Stimulated activated naive B cell treated with anti-CD40 and anti-IgM and Interleukin-4, amounts not matched to agents 10 μg/mL and 1 μg/mL and 100 μg/mL, for 72 hours (primary cell): Measurements from ENCODE around the gene POR.
A peak's percentile ranks its signal among the peaks of the same experiment; 100 is the strongest.
"Not testable (repeated sequence)": the region's sequence is repeated elsewhere in the genome, so short reads cannot be mapped to it uniquely, and the experiment has no call there.

Source experiments
- ATAC-seq, 2 donors: fragments of 150-1000 bp; cut with Tn5 transposase; replicated peaks; 2 replicates each; pipeline ENCODE4 v1.10.0; 2021; ENCODE audit warnings: moderate library complexity in 1 of 2
- DNase-seq: peaks from one replicate; pipeline ENCODE4 v3.0.0; 2021
- H3K27ac Mint-ChIP-seq: one replicate; pipeline ENCODE4 v1.8.0; 2022; ENCODE audit warnings: mild to moderate bottlenecking, mixed read lengths
- H3K27me3 Mint-ChIP-seq, 2 donors: one replicate each; pipeline ENCODE4 v1.8.0; 2022; ENCODE audit warnings: mixed read lengths in 2 of 2
- H3K36me3 Mint-ChIP-seq, 2 donors: one replicate each; pipeline ENCODE4 v1.8.0; 2022; ENCODE audit warnings: mixed read lengths in 2 of 2, mild to moderate bottlenecking in 1 of 2
- H3K4me1 Mint-ChIP-seq, 2 donors: one replicate each; pipeline ENCODE4 v1.8.0; 2022; ENCODE audit warnings: mixed read lengths in 2 of 2, mild to moderate bottlenecking in 1 of 2
- H3K4me3 Mint-ChIP-seq, 2 donors: one replicate each; pipeline ENCODE4 v1.8.0; 2022; ENCODE audit warnings: mild to moderate bottlenecking in 2 of 2, mixed read lengths in 2 of 2, moderate library complexity in 1 of 2
- H3K9me3 Mint-ChIP-seq, 2 donors: one replicate each; pipeline ENCODE4 v1.8.0; 2022; ENCODE audit warnings: mixed read lengths in 2 of 2, mild to moderate bottlenecking in 1 of 2

POR gene

DNA sequence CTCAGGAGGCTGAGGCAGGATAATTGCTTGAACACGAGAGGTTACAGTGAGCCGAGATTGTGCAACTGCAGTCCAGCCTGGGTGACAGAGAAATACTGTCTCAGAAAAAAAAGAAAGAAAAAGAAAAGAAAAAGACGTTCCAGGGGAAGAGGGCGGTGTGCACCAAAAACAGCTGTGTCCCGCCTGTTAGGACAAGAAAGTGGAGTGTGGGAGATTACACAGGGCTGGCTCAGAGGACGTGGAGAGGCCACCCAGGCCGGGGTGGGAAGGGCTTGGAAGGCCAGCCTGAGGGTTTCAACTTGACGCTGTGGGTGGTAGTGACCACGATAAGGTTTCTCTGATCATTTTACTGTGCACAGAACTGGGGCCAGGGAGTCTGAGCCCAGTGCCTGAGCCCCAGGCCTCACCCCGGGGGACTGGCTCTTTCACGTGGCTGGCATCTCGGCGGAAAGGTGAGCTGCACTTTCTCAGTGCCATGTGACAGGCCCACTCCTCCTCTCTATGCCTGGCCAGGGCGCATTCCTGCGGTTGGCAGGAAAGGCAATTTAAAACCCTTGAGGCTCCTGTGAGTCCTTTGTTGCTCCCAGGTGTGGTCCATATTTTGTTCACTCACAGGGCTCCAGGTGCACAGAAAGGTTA lies 22.2 kb upstream of the POR start:
- peaks cover 10 to 17% of the 10 kb centered on the region in 2 donors for H3K36me3 Mint-ChIP-seq
- peaks cover 8 to 16% of the 10 kb centered on the region in 2 donors for H3K4me1 Mint-ChIP-seq
- no peaks in the 10 kb centered on the region for H3K27me3 Mint-ChIP-seq
- no peaks in the 10 kb centered on the region for H3K9me3 Mint-ChIP-seq
- DNase-seq (no peak), ATAC-seq (no peak)
- no peak overlapping the region for H3K4me3 Mint-ChIP-seq
- H3K27ac Mint-ChIP-seq, result no peak overlapping the region

DNA sequence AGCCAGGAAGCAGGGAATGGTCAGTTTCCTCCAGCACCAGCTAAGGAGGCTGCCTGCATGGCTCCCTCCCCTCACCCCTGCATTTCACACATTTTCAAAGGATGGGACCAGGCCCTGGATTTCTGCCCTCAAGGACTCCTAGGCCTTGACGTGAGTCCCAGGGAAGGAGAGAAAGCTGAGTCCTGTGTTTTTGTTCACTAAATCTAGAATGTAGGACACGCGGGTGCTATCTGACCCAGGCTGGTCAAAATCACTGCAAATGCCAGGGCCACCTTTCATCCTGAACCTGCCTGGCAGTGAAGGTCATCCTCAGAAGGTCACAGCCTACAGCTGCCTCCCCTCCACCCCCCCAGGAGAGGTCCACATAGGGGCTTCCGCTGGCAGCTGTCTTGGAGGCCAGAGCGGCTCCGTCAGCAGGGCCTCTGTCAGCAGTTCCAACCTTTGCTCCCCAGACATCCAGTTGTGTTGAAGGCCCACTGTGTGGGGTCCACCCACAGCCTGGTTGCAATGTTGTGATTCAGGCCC lies 18.1 kb upstream of the POR start:
- H3K4me1 Mint-ChIP-seq, result no peaks in the 10 kb centered on the region
- no peaks in the 10 kb centered on the region for H3K27me3 Mint-ChIP-seq

DNA sequence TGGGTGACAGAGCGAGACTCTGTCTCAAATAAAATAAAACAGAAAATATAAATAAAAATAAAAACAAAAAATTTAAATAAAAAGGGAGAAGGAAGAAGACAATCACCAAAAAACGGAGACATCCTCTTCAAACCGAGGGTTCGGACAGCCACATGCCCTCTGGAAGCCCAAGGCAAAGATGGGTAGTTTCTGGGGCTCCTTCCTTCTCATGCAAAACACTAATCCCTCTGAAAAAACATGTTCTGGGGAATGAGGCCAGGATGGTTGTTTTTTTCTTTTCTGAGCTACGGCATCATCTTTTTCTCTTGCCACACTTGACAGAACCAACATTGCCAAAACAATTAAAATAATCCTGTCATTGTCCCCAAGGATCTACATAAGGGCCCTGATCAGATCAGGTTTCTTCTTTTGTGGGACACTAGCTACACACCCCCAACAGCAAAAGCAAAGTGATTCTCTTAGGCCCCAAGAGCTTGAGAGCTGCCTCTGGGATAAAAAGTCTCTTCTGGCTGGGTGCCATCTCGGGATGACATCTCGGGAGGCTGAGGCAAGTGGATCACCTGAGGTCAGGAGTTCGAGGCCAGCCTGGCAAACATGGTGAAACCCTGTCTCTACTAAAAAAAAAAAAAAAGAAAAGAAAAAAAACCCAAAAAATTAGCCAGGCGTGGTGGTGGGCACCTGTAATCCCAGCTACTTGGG lies 14.2 kb upstream of the POR start:
- DNase-seq, result no peak
- Mint-ChIP-seq H3K27ac (no peak overlapping the region), H3K4me3 (no peak overlapping the region), H3K4me1 (peaks cover 3 to 4% of the 10 kb centered on the region in 2 donors), H3K27me3 (peaks cover 0 to 5% of the 10 kb centered on the region in 2 donors), H3K9me3 (no peaks in the 10 kb centered on the region), H3K36me3 (no peaks in the 10 kb centered on the region)
- ATAC-seq, result no peak

More for the DNA sequence above, 18.1 kb upstream of the POR start:
- DNase-seq, result no peak
- no peak overlapping the region for H3K27ac Mint-ChIP-seq
- no peaks in the 10 kb centered on the region for H3K36me3 Mint-ChIP-seq
- no peak overlapping the region for H3K4me3 Mint-ChIP-seq
- no peak for ATAC-seq
- no peaks in the 10 kb centered on the region for H3K9me3 Mint-ChIP-seq

DNA sequence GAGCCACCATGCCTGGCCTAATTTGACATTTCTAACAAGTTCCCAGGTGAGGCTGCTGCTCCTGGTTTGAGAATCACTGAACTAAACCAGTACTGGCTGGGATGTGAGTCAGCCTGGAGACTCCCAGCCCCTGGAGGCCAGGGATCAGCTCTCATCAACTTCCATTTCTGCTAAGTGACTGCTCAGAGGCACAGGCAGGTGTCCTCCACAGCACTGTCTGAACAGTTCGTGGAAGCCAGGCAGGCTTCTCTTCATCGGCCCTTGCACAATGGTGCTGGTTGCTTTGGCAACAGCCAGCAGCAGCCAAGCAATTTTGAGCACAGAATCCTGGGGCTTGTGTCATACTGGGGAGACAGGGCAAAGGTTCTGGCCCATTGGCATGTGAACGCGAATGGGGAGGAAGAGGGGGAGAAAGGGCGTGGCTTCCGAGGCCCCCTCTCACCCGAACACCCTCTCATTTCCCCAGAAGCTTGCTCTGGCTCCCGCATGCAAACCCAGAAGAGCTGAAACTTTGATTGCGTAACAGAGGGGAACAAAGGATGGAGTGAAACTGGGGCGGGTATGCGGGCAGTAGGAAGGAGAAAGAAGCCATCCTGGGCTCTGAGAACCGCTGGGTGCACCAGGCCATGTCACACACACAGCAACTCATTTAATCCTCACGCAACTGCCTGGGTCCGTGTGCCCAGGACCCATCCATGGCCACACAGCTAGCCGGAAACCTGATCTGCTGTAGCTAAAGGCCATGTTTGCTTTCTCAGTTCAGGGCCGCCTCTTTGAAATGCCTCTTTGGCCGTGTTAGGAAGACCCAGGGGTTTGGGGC lies 9.0 kb upstream of the POR start:
- Mint-ChIP-seq H3K4me3 (no peak overlapping the region), H3K4me1 (peaks cover 6 to 10% of the 10 kb centered on the region in 2 donors), H3K27me3 (peaks cover 0 to 5% of the 10 kb centered on the region in 2 donors), H3K9me3 (no peaks in the 10 kb centered on the region), H3K27ac (peak overlapping the region; percentile 65), H3K36me3 (no peaks in the 10 kb centered on the region)
- ATAC-seq, result peak; percentile 21 to 48
- DNase-seq, result no peak

DNA sequence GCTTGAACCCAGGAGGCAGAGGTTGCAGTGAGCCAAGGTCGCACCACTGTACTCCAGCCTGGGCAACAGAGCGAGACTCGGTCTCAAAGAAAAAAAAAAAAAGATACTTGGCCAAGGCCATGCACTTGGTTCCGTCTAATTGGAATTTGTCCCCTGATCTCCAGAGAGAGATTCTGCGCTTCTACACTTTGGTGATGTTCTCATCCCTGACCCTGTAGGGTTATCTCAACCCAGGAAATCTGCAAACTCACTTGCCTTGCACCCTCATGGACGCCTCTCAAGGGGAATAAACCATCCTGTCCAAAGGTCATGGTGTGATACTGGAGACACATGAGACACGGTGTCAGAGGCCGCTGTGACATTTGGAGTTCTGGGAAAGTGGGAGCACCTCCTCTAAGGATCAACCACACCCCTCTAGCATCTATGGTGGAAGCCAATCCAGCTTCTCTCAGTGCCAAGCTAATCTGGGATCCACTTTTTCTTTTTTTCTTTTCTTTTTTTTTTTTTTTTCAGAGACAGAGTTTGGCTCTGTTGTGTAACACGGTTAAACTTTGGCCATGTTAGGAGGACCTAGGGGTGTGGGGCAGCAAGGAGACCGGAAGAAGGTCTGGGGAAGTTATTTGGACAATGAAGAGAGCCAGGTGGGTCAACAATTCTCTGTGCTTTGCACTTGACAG lies 7.8 kb upstream of the POR start:
- peaks cover 6 to 10% of the 10 kb centered on the region in 2 donors for H3K4me1 Mint-ChIP-seq
- no peak overlapping the region for H3K4me3 Mint-ChIP-seq
- H3K27me3 Mint-ChIP-seq, result peaks cover 0 to 5% of the 10 kb centered on the region in 2 donors
- H3K36me3 Mint-ChIP-seq, result no peaks in the 10 kb centered on the region
- ATAC-seq, result no peak
- no peak for DNase-seq
- H3K27ac Mint-ChIP-seq, result no peak overlapping the region
- H3K9me3 Mint-ChIP-seq, result no peaks in the 10 kb centered on the region

GRCh38 chr7:75907668-75908039 lies 7.3 kb upstream of the POR start:
- not testable (repeated sequence) for H3K9me3 Mint-ChIP-seq, H3K27ac Mint-ChIP-seq, H3K36me3 Mint-ChIP-seq, ATAC-seq, DNase-seq, H3K27me3 Mint-ChIP-seq, H3K4me3 Mint-ChIP-seq
- H3K4me1 Mint-ChIP-seq, result peaks cover 6 to 10% of the 10 kb centered on the region in 2 donors

- Mint-ChIP-seq H3K36me3 (no peaks in the 10 kb centered on the region), H3K4me3 (no peak overlapping the region), H3K9me3 (no peaks in the 10 kb centered on the region), H3K4me1 (peaks cover 8 to 20% of the 10 kb centered on the region in 2 donors), H3K27me3 (no peaks in the 10 kb centered on the region), H3K27ac (peak overlapping the region; percentile 20)
- no peak for ATAC-seq
- no peak for DNase-seq
Measured at GRCh38 chr7:75909521-75910132, 5.3 kb upstream of the POR start.

DNA sequence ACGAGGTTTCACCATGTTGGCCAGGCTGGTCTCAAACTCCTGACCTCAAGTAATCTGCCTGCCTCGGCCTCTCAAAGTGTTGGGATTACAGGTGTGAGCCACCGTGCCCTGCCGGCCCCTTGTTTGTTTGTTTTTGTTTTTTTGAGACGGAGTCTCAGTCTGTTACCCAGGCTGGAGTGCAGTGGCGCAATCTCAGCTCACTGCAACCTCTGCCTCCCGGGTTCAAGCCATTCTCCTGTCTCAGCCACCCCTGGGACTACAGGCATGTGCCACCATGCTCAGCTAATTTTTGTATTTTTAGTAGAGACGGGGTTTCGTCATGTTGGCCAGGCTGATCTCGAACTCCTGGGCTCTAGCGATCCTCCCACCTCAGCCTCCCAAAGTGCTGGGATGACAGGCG lies 3.8 kb upstream of the POR start:
- ATAC-seq, H3K27ac Mint-ChIP-seq, H3K27me3 Mint-ChIP-seq, H3K36me3 Mint-ChIP-seq, H3K9me3 Mint-ChIP-seq, DNase-seq, H3K4me3 Mint-ChIP-seq: not testable (repeated sequence)
- H3K4me1 Mint-ChIP-seq, result peaks cover 12 to 20% of the 10 kb centered on the region in 2 donors

DNA sequence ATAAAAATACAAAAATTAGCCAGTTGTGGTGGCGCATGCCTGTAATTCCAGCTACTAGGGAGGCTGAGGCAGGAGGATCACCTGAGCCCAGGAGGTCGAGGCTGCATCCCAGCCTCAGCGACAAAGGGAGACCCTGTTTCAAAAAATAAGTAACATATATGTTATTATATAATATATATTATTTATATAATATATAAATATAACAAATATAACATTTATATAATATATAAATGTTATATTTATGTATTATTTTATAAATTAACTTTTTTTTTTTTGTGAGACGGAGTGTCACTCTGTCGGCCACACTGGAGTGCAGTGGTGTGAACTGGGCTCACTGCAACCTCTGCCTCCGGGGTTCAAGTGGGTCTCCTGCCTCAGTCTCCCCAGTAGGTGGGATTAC lies 1.5 kb upstream of the POR start:
- H3K4me1 Mint-ChIP-seq, result peaks cover 14 to 25% of the 10 kb centered on the region in 2 donors
- peaks cover 0 to under 1% of the 10 kb centered on the region in 2 donors for H3K36me3 Mint-ChIP-seq
- no peaks in the 10 kb centered on the region for H3K9me3 Mint-ChIP-seq
- no peak for DNase-seq
- no peak for ATAC-seq
- H3K4me3 Mint-ChIP-seq, result no peak overlapping the region
- no peak overlapping the region for H3K27ac Mint-ChIP-seq
- H3K27me3 Mint-ChIP-seq, result no peaks in the 10 kb centered on the region

GRCh38 chr7:75914169-75914654 lies 743 bp upstream of the POR start:
- Mint-ChIP-seq H3K4me3 (peak overlapping the region; percentile 87 to 95), H3K27ac (peak overlapping the region; percentile 94), H3K27me3 (no peaks in the 10 kb centered on the region), H3K4me1 (peaks cover 20 to 33% of the 10 kb centered on the region in 2 donors), H3K9me3 (no peaks in the 10 kb centered on the region), H3K36me3 (peaks cover 2 to 8% of the 10 kb centered on the region in 2 donors)
- ATAC-seq (no peak), DNase-seq (no peak)

- Mint-ChIP-seq H3K36me3 (peaks cover 3 to 9% of the 10 kb centered on the region in 2 donors), H3K27me3 (no peaks in the 10 kb centered on the region), H3K9me3 (no peaks in the 10 kb centered on the region), H3K4me3 (peak overlapping the region; percentile 87 to 95), H3K4me1 (peaks cover 21 to 39% of the 10 kb centered on the region in 2 donors), H3K27ac (peak overlapping the region; percentile 95)
- no peak for DNase-seq
- peak; percentile 38 to 42 for ATAC-seq
Measured at GRCh38 chr7:75915416-75916156, 631 bp downstream of the POR start.

DNA sequence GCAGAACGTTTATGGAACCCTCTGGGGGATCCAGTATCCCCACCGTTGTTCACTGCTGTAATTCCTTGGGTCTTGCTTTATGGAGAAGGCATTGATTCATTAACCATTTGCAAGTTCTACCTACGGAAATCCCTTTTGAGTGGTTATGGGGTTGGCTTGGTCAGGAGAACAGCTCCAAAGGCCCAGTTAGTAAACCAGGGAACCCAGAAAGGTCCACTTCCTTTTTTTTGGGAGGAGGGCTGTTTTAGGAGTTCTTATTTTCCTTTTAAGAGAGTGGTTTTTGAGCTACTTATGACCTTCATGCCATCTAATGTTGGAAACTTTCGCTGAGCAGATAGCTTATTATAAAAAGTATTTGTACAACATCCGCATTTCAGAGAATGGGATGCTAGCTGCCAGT lies 1.3 kb downstream of the POR start:
- Mint-ChIP-seq H3K27ac (no peak overlapping the region), H3K4me3 (peak overlapping the region; percentile 87 to 95), H3K36me3 (peaks cover 3 to 15% of the 10 kb centered on the region in 2 donors), H3K27me3 (no peaks in the 10 kb centered on the region), H3K9me3 (no peaks in the 10 kb centered on the region), H3K4me1 (peaks cover 21 to 43% of the 10 kb centered on the region in 2 donors)
- no peak for ATAC-seq
- no peak for DNase-seq
